NCI-H345 (cell line): ENCODE data around the gene NEDD4.
"Not testable (repeated sequence)": the region's sequence is repeated elsewhere in the genome, so short reads cannot be mapped to it uniquely, and the experiment has no call there.

Experiments
- DNase-seq: peaks from one replicate; lab custom pipeline; 2025; lab: John Stamatoyannopoulos, UW

The NEDD4 gene

GRCh38 chr15:55824857-55825613, 168.4 kb downstream of the NEDD4 start:
- DNase-seq: peak; percentile 2

- no peak for DNase-seq
Measured at GRCh38 chr15:55823699-55824340, 169.6 kb downstream of the NEDD4 start.

- DNase-seq: no peak
Measured at GRCh38 chr15:55823191-55823670, 170.2 kb downstream of the NEDD4 start.

GRCh38 chr15:55821740-55822139, 171.7 kb downstream of the NEDD4 start:
- not testable (repeated sequence) for DNase-seq

GRCh38 chr15:55820043-55820442, 173.4 kb downstream of the NEDD4 start:
- peak; percentile 57 for DNase-seq

GRCh38 chr15:55819397-55820034, 173.9 kb downstream of the NEDD4 start:
- DNase-seq: no peak

- DNase-seq: no peak
Measured at GRCh38 chr15:55816017-55816416, 177.4 kb downstream of the NEDD4 start.

- DNase-seq: no peak
Measured at GRCh38 chr15:55802600-55803376, 190.6 kb downstream of the NEDD4 start.

GRCh38 chr15:55800216-55800615, 193.2 kb downstream of the NEDD4 start:
- DNase-seq: no peak

GRCh38 chr15:55799291-55800212, 193.9 kb downstream of the NEDD4 start:
- DNase-seq: peak; percentile 23

GRCh38 chr15:55796321-55796965, 197.0 kb downstream of the NEDD4 start:
- no peak for DNase-seq

- DNase-seq: no peak
Measured at GRCh38 chr15:55795031-55795430, 198.4 kb downstream of the NEDD4 start.

- DNase-seq: peak; percentile 64
Measured at GRCh38 chr15:55791551-55792400, 201.6 kb downstream of the NEDD4 start.

- DNase-seq: no peak
Measured at GRCh38 chr15:55789066-55789660, 204.2 kb downstream of the NEDD4 start.

- no peak for DNase-seq
Measured at GRCh38 chr15:55786341-55786740, 207.1 kb downstream of the NEDD4 start.

- not testable (repeated sequence) for DNase-seq
Measured at GRCh38 chr15:55785593-55785992, 207.8 kb downstream of the NEDD4 start.

GRCh38 chr15:55784286-55784685, 209.1 kb downstream of the NEDD4 start:
- no peak for DNase-seq

GRCh38 chr15:55782901-55783300, 210.5 kb downstream of the NEDD4 start:
- DNase-seq: no peak

- DNase-seq: no peak
Measured at GRCh38 chr15:55780292-55780691, 213.1 kb downstream of the NEDD4 start.
